HepG2 (cell line): Measurements from ENCODE around the gene ZIK1. TPM values are rescaled to one million over a fixed set of nuclear protein-coding genes. Genes with fewer than 3 reads are reported as not detected.

Source experiments
- ARNTL ChIP-seq: sonication (generic); formaldehyde crosslinking; IDR thresholded peaks from 2 replicates; pipeline ENCODE4 v1.4.0; 2020; ENCODE audit warnings: mild to moderate bottlenecking, missing genetic modification reagents
- EEA1 ChIP-seq: sonication (generic); formaldehyde crosslinking; IDR thresholded peaks from 2 replicates; pipeline ENCODE4 v1.5.1; 2020; ENCODE audit warnings: mild to moderate bottlenecking, missing genetic modification reagents, borderline replicate concordance
- FLYWCH1 ChIP-seq: sonication (generic); formaldehyde crosslinking; IDR thresholded peaks from 2 replicates; pipeline ENCODE4 v1.8.1; 2023; ENCODE audit warnings: mild to moderate bottlenecking, missing genetic modification reagents
- GMEB2 ChIP-seq: IDR thresholded peaks from 2 replicates; pipeline ENCODE4 v1.6.1; 2016; ENCODE audit warnings: missing biosample characterization, missing genetic modification reagents, low read depth
- HIVEP1 ChIP-seq: sonication (generic); formaldehyde crosslinking; IDR thresholded peaks from 2 replicates; pipeline ENCODE4 v1.4.0; 2020; ENCODE audit warnings: mild to moderate bottlenecking, missing genetic modification reagents
- KDM4B ChIP-seq: sonication (generic); formaldehyde crosslinking; IDR thresholded peaks from 2 replicates; pipeline ENCODE4 v1.4.0; 2020; ENCODE audit warnings: missing genetic modification reagents
- KLF15 ChIP-seq: sonication (generic); formaldehyde crosslinking; IDR thresholded peaks from 2 replicates; pipeline ENCODE4 v1.8.1; 2023; ENCODE audit warnings: borderline replicate concordance, mild to moderate bottlenecking, inconsistent platforms, missing genetic modification reagents, mixed read lengths
- KMT2A ChIP-seq: sonication (generic); formaldehyde crosslinking; IDR thresholded peaks from 2 replicates; pipeline ENCODE4 v1.4.0; 2020; ENCODE audit warnings: missing genetic modification reagents
- MYNN ChIP-seq: sonication (generic); formaldehyde crosslinking; IDR thresholded peaks from 2 replicates; pipeline ENCODE4 v1.4.0; 2020; ENCODE audit warnings: mild to moderate bottlenecking, low read depth, missing genetic modification reagents
- POLR2G ChIP-seq: fragments of 200-400 bp; formaldehyde crosslinking; IDR thresholded peaks from 2 replicates; pipeline ENCODE4 v1.6.1; 2018; ENCODE audit warnings: mild to moderate bottlenecking, low read depth, low read length, moderate library complexity
- SP1 ChIP-seq, 2 experiments: fragments of 450-650 bp in 1 of 2; sonication (generic) in 1 of 2; formaldehyde crosslinking in 1 of 2; IDR thresholded peaks; 2 replicates each; pipeline versions ENCODE4 v1.4.0 to v1.6.1; 2016 to 2020; ENCODE audit warnings: missing genetic modification reagents in 1 of 2
- TFDP1 ChIP-seq: IDR thresholded peaks from 2 replicates; pipeline ENCODE4 v1.6.1; 2016; ENCODE audit warnings: missing compliant biosample characterization, missing genetic modification reagents, borderline replicate concordance
- TFDP2 ChIP-seq: sonication (generic); formaldehyde crosslinking; IDR thresholded peaks from 2 replicates; pipeline ENCODE4 v1.4.0; 2020; ENCODE audit warnings: missing genetic modification reagents
- THAP7 ChIP-seq: sonication (generic); formaldehyde crosslinking; IDR thresholded peaks from 2 replicates; pipeline ENCODE4 v1.8.1; 2023; ENCODE audit warnings: mild to moderate bottlenecking, missing genetic modification reagents
- ZBTB7B ChIP-seq: sonication (generic); formaldehyde crosslinking; IDR thresholded peaks from 2 replicates; pipeline ENCODE4 v1.4.0; 2020; ENCODE audit warnings: missing genetic modification reagents
- ZNF234 ChIP-seq: sonication (generic); formaldehyde crosslinking; conservative IDR thresholded peaks from 2 replicates; pipeline ENCODE4 v1.5.1; 2020; ENCODE audit warnings: mild to moderate bottlenecking, missing genetic modification reagents
- ZNF589 ChIP-seq: sonication (generic); formaldehyde crosslinking; conservative IDR thresholded peaks from 2 replicates; pipeline ENCODE4 v1.8.0; 2022; ENCODE audit warnings: mild to moderate bottlenecking, moderate library complexity, missing genetic modification reagents
- ZNF747 ChIP-seq: sonication (generic); formaldehyde crosslinking; IDR thresholded peaks from 2 replicates; pipeline ENCODE4 v1.8.1; 2023; ENCODE audit warnings: missing genetic modification reagents, mild to moderate bottlenecking, borderline replicate concordance
- ZSCAN12 ChIP-seq: sonication (generic); formaldehyde crosslinking; IDR thresholded peaks from 2 replicates; pipeline ENCODE4 v1.9.0; 2021; ENCODE audit warnings: mild to moderate bottlenecking, missing genetic modification reagents
- polyA plus RNA-seq, 8 experiments: library from polyadenylated mRNA; depleted of rRNA in 3 of 8; stranded (reverse) in 7 of 8; unstranded in 1 of 8; fragments of >200 nt; fragmentation: Illumina TruSeq in 4 of 8; extraction: Trizol in 4 of 8; gene quantifications; 2 replicates each; pipeline versions ENCODE4 v1.2.1 to v1.2.3, GENCODE V29; 2011 to 2016; ENCODE audit warnings: low read depth in 4 of 8, missing spikeins in 1 of 8, mixed read lengths in 1 of 8; ENCODE audit not compliant: insufficient read depth in 1 of 8
- total RNA-seq, 5 experiments: library from RNA; depleted of rRNA; stranded (reverse); fragments of >200 nt; fragmentation: Illumina TruSeq; extraction: Trizol; gene quantifications; 2 replicates each; pipeline ENCODE4 v1.2.3, GENCODE V29; 2016; ENCODE audit warnings: low read depth in 1 of 5
- TF ChIP-seq, protein P1 (sequence below): sonication (generic); formaldehyde crosslinking; IDR thresholded peaks from 2 replicates; pipeline ENCODE4 v1.5.1; 2020; ENCODE audit warnings: missing genetic modification reagents, mild to moderate bottlenecking, borderline replicate concordance
- TF ChIP-seq, protein P2 (sequence below): sonication (generic); formaldehyde crosslinking; IDR thresholded peaks from 2 replicates; pipeline ENCODE4 v1.4.0; 2020; ENCODE audit warnings: missing genetic modification reagents, low read depth, mild to moderate bottlenecking, borderline replicate concordance

Gene ZIK1
- total and polyA plus RNA-seq, 2 of the 13 experiments (the other 11 are each of a cell fraction or from before 2014, with no cell fraction given) = 2.1 to 7.2 TPM

DNA sequence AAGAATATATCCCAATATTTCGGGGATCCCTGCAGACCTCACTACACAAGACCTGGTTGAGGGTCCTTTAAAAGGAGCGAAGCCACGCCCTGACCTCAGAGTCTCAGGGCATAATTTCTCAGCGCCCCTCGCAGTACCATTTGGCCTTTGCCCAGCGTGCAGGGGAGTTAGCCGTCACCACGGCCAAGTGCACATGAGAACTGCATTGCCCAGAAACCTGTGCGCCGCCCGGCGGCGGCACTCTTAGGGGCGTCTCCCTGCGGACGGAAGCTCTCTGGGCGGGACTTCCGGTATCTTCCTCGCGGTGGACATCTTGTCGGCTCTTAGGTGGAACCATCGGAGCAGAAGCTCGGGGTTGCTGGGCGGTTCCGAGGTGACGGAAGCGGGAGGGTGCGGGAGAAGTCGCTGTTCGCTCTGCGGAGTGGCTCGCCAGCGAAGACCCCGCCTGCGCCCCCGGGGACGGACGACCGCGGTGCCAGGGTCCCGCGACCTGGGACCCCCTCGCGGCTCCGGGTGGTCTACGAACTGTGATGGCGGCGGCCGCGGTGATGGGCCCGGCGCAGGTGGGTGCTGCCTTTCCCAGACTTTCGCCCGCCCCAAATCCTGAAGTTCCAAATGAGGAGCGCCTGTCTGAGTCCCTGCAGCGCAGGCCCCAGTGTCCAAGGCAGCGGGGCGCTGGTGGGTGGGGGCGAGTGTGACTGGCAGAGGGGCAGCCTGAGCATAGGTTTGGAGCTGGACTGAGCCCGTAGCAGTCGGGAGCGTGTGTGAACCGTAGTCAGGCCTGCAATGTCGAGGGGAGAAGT is 30.2 kb downstream of the ZIK1 start, which contains the start of gene ZNF134 (continued):
- TF ChIP-seq, protein P1, sequence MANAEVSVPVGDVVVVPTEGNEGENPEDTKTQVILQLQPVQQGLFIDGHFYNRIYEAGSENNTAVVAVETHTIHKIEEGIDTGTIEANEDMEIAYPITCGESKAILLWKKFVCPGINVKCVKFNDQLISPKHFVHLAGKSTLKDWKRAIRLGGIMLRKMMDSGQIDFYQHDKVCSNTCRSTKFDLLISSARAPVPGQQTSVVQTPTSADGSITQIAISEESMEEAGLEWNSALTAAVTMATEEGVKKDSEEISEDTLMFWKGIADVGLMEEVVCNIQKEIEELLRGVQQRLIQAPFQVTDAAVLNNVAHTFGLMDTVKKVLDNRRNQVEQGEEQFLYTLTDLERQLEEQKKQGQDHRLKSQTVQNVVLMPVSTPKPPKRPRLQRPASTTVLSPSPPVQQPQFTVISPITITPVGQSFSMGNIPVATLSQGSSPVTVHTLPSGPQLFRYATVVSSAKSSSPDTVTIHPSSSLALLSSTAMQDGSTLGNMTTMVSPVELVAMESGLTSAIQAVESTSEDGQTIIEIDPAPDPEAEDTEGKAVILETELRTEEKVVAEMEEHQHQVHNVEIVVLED (CRISPR knock-in tag) = peak; percentile 92
- peak; percentile 28; the same call in 1 of the 2 replicates for TF ChIP-seq TFDP1 (CRISPR knock-in tag)
- TF ChIP-seq KMT2A (CRISPR knock-in tag) = peak; percentile 78; the same call in 1 of the 2 replicates
- no peak for TF ChIP-seq ZNF234 (CRISPR knock-in tag)
- peak; percentile 94; the same call in 1 of the 2 replicates for TF ChIP-seq EEA1 (CRISPR knock-in tag)
- TF ChIP-seq KLF15 (CRISPR knock-in tag) = peak; percentile 52; the same call in 1 of the 2 replicates
- TF ChIP-seq ZNF589 (CRISPR knock-in tag) = no peak
- no peak for TF ChIP-seq FLYWCH1 (CRISPR knock-in tag)
- peak; percentile 61; the same call in 1 of the 2 replicates for TF ChIP-seq HIVEP1 (CRISPR knock-in tag)
- TF ChIP-seq KDM4B (CRISPR knock-in tag) = no peak; the same call in 1 of the 2 replicates
- TF ChIP-seq TFDP2 (CRISPR knock-in tag) = peak; percentile 61; the same call in 1 of the 2 replicates
- no peak for TF ChIP-seq SP1 (IDR thresholded peaks at IDR 0.05)
- peak; percentile 66 for TF ChIP-seq SP1 (CRISPR knock-in tag; IDR thresholded peaks at IDR 0.05)
- TF ChIP-seq THAP7 = no peak
- TF ChIP-seq MYNN (CRISPR knock-in tag) = no peak; the same call in 1 of the 2 replicates
- no peak for TF ChIP-seq ZSCAN12 (CRISPR knock-in tag)
- peak; percentile 28; the same call in 1 of the 2 replicates for TF ChIP-seq ZNF747 (CRISPR knock-in tag)
- TF ChIP-seq, protein P2, sequence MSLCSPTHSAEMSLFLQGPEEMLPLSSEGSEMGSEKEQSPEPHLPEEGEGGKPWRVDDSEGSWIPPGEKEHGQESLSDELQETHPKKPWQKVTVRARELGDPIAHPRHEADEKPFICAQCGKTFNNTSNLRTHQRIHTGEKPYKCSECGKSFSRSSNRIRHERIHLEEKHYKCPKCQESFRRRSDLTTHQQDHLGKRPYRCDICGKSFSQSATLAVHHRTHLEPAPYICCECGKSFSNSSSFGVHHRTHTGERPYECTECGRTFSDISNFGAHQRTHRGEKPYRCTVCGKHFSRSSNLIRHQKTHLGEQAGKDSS = no peak; the same call in 1 of the 2 replicates
- peak; percentile 72; the same call in 1 of the 2 replicates for TF ChIP-seq GMEB2
- TF ChIP-seq ZBTB7B = peak; percentile 95
- TF ChIP-seq ARNTL (CRISPR knock-in tag) = 0 out of 2 replicates have a peak, but pooled peaks have one; percentile 24
- peak; percentile 80 for TF ChIP-seq POLR2G
